ENCODE results near the gene PNRC1. TPM values are rescaled to one million over a fixed set of nuclear protein-coding genes. Genes with fewer than 3 reads are reported as not detected.
A peak's percentile ranks its signal among the peaks of the same experiment; 100 is the strongest.

Gene PNRC1
- total and polyA plus RNA-seq, 7 donors: 74.3 to 552 (median 285) TPM

DNA sequence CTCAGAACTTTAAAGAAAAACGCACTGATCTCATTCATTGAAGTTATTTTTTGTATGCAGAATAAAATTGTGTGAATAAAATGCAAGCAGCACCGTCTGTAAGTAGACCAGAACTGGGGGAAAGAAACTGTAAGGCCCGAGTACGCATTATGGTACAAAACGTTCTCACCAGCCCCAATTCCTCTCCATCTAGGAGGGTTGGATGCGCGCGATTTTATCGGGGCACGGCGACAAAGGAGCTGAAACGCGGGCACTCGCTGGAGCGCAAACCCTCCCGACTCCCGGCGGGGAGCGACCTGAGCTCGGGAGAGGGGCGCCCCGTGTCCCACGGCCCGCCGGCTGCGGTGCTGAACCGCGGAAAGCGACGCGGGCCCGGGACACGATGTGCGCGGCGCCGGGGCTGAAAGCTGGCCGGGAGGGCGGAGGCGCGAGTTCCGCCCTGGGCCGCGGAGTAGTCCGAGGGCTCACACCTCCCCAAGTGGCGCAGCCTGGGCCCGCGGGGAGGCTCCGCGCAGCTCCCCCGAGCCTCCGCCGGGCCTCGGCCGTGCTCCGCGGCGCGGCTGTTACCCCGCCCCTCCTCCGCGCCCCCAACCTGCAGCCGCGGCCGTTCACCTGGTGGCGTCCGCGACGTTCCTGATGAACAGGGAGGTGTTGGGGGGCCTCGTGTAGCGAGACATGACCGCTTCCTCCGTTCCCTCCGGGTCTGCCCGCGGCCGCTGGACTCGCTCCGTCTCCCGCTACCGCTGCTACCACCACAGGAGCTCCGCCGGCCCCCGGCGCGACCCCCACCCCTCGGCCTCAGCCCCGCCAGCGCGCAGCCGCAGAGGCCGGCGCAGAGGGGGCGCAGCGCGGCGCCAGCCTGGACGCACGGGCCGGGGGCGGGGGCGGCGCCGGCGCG lies 36.9 kb downstream of the PNRC1 start, which contains the start of gene SRSF12:
Gene SRSF12 (minus strand): TSS at position 861 of the 898 bp plus-strand sequence. CDS start 184 bp downstream, at position 677.
- Histone ChIP-seq H3K4me1 (peaks cover 20% of the 10 kb centered on the region), H3K36me3 (ENCODE audit: insufficient read depth in 1 of 2, low read depth in 1 of 2) (no peaks in the 10 kb centered on the region), H3K27me3 (ENCODE audit: insufficient read depth in 3 of 3, low read length in 2 of 3) (no peaks in the 10 kb centered on the region), H3K9me3 (no peaks in the 10 kb centered on the region), H3K4me3 (peak within 1 kb of the TSS; percentile 80), H3K27ac (peak within 1 kb of the TSS; percentile 54)
- DNase-seq (peak; percentile 40 to 66), ATAC-seq (peak; percentile 72 to 84 (median 80))
- 1% methylated on average over 58 to 106 of the region's 106 CpGs for WGBS, 3 donors
- no peak for TF ChIP-seq CTCF (IDR thresholded peaks at IDR 0.05)
- intact Hi-C loops (cut with DNase I): loop anchor here in 1 of 2 donors (2.0 kb wide), 1 partner anchor 137 kb away; no protein-coding TSS in a partner anchor

DNA sequence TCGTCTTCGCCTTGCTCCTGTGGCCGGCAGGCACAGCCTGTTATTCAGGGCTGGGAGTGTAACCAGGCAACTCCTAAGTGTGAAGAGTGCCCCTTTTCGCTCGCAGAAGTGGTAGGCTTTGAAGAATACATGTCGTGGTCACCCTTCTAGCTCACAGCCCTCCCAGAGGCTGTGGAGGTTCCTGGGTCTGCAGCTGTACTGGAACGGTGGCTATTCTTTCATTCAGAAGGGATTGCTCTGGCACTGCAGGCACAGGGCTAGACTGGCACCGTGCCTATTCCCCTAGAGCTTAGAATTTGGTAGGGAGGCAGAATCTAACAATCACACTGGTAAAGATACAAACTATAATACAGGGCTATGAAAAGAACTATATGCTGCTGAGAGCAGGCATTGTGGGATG lies 38.4 kb downstream of the PNRC1 start:
- Histone ChIP-seq H3K27me3 (ENCODE audit: insufficient read depth in 3 of 3, low read length in 2 of 3) (no peaks in the 10 kb centered on the region), H3K9me3 (no peaks in the 10 kb centered on the region), H3K4me3 (no peak overlapping the region), H3K36me3 (ENCODE audit: insufficient read depth in 1 of 2, low read depth in 1 of 2) (no peaks in the 10 kb centered on the region), H3K4me1 (peaks cover 20% of the 10 kb centered on the region), H3K27ac (peak overlapping the region; percentile 54)
- ATAC-seq: peak in 1 of 4 donors; percentile 11
- no peak for TF ChIP-seq CTCF (IDR thresholded peaks at IDR 0.05)
- intact Hi-C loops (cut with DNase I): no loop called here
- 67 to 85% (median 67%) methylated on average over 8 of the region's 8 CpGs for WGBS, 3 donors
- no peak for DNase-seq

GRCh38 chr6:89120371-89120770 lies 39.8 kb downstream of the PNRC1 start:
- 79 to 91% (median 82%) methylated on average over 4 of the region's 4 CpGs for WGBS, 3 donors
- H3K4me3 ChIP-seq: no peak overlapping the region
- no peaks in the 10 kb centered on the region for H3K27me3 ChIP-seq (ENCODE audit: insufficient read depth in 3 of 3, low read length in 2 of 3)
- intact Hi-C loops (cut with DNase I): loop anchor here (10.0 kb wide), 2 partner anchors 136 to 234 kb away; partner anchors contain the start of gene UBE2J1 (in 1 of the 2)
- no peak for DNase-seq
- H3K36me3 ChIP-seq (ENCODE audit: insufficient read depth in 1 of 2, low read depth in 1 of 2): no peaks in the 10 kb centered on the region
- ATAC-seq: peak in 3 of 4 donors; percentile 24 to 40 (median 37)
- no peaks in the 10 kb centered on the region for H3K9me3 ChIP-seq
- no peak overlapping the region for H3K27ac ChIP-seq
- no peak for TF ChIP-seq CTCF (IDR thresholded peaks at IDR 0.05)
- H3K4me1 ChIP-seq: peaks cover 20% of the 10 kb centered on the region

DNA sequence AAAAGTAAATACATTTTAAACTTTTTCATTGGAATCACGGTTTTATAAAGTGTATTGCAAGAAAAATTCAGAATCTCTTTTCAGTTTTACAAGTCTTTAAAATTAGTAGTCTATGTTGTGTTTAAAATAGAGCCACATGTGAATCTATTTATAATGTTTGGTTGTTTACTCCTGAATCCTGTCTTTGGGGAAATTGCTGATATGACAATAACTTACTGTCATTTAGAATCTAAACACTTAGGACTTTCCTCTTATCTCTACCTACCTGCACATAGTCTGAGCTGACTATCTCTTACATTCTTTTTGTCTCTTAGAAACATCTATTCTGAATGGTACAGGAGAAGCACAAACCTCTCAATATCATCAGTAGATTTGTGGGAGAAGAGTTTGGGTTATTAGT lies 41.4 kb downstream of the PNRC1 start:
- DNase-seq: no peak
- peaks cover 14% of the 10 kb centered on the region for H3K4me1 ChIP-seq
- intact Hi-C loops (cut with DNase I): loop anchor here (1.0 to 10.0 kb wide), 4 partner anchors 121 to 233 kb away; partner anchors contain the start of gene UBE2J1 (in 1 of the 2)
- no peaks in the 10 kb centered on the region for H3K9me3 ChIP-seq
- no peak for TF ChIP-seq CTCF (IDR thresholded peaks at IDR 0.05)
- H3K36me3 ChIP-seq (ENCODE audit: insufficient read depth in 1 of 2, low read depth in 1 of 2): no peaks in the 10 kb centered on the region
- WGBS, 3 donors: 81 to 91% (median 85%) methylated on average over 1 of the region's 1 CpG
- H3K27ac ChIP-seq: no peak overlapping the region
- ATAC-seq: no peak
- H3K4me3 ChIP-seq: no peak overlapping the region
- H3K27me3 ChIP-seq (ENCODE audit: insufficient read depth in 3 of 3, low read length in 2 of 3): no peaks in the 10 kb centered on the region
